HEK293T (cell line): ENCODE results near the gene ATP13A5.

ENCODE experiments used
- CTCF ChIA-PET: fragments of 350-600 bp; formaldehyde crosslinking; extraction: SDS; loops from one replicate; lab custom pipeline; 2021; ENCODE audit warnings: antibody characterized with exemption, inconsistent platforms; lab: Yijun Ruan, JAX
- POLR2A ChIA-PET: fragments of 350-600 bp; formaldehyde crosslinking; extraction: SDS; loops from one replicate; lab custom pipeline; 2020; ENCODE audit warnings: antibody characterized with exemption, inconsistent platforms; lab: Yijun Ruan, JAX
- DNase-seq: peaks from one replicate; pipeline ENCODE4 v3.0.0; 2012; ENCODE audit warnings: mixed read lengths; ENCODE audit errors: extremely low spot score
- ARNT ChIP-seq: fragments of 450-650 bp; IDR thresholded peaks from 2 replicates; pipeline ENCODE4 v1.6.1; 2017; ENCODE audit warnings: mild to moderate bottlenecking
- BHLHE40 ChIP-seq: fragments of 450-650 bp; IDR thresholded peaks from 2 replicates; pipeline ENCODE4 v1.6.1; 2016; ENCODE audit warnings: mild to moderate bottlenecking, moderate library complexity, borderline replicate concordance
- CTBP1 ChIP-seq: fragments of 450-650 bp; IDR thresholded peaks from 2 replicates; pipeline ENCODE4 v1.6.1; 2016; ENCODE audit warnings: borderline replicate concordance
- ELF4 ChIP-seq: fragments of 450-650 bp; IDR thresholded peaks from 2 replicates; pipeline ENCODE4 v1.6.1; 2017; ENCODE audit warnings: antibody characterized with exemption
- FOXA1 ChIP-seq: fragments of 450-650 bp; IDR thresholded peaks from 2 replicates; pipeline ENCODE4 v1.6.1; 2016; ENCODE audit warnings: mild to moderate bottlenecking
- FOXK2 ChIP-seq: fragments of 450-650 bp; IDR thresholded peaks from 2 replicates; pipeline ENCODE4 v1.6.1; 2016; ENCODE audit warnings: mild to moderate bottlenecking
- FOXM1 ChIP-seq: fragments of 450-650 bp; IDR thresholded peaks from 2 replicates; pipeline ENCODE4 v1.6.1; 2017; ENCODE audit warnings: mild to moderate bottlenecking, borderline replicate concordance
- HDGF ChIP-seq: fragments of 450-650 bp; IDR thresholded peaks from 2 replicates; pipeline ENCODE4 v1.6.1; 2017; ENCODE audit warnings: antibody characterized with exemption, borderline replicate concordance
- L3MBTL2 ChIP-seq: fragments of 450-650 bp; conservative IDR thresholded peaks from 2 replicates; pipeline ENCODE4 v1.6.1; 2016; ENCODE audit warnings: mild to moderate bottlenecking
- LEF1 ChIP-seq: fragments of 450-650 bp; IDR thresholded peaks from 2 replicates; pipeline ENCODE4 v1.6.1; 2017; ENCODE audit warnings: mild to moderate bottlenecking, borderline replicate concordance
- NFRKB ChIP-seq: fragments of 450-650 bp; IDR thresholded peaks from 2 replicates; pipeline ENCODE4 v1.6.1; 2016; ENCODE audit warnings: mild to moderate bottlenecking, moderate library complexity
- PKNOX1 ChIP-seq: fragments of 450-650 bp; IDR thresholded peaks from 2 replicates; pipeline ENCODE4 v1.6.1; 2016
- SP1 ChIP-seq: fragments of 450-650 bp; IDR thresholded peaks from 2 replicates; pipeline ENCODE4 v1.6.1; 2017
- SUZ12 ChIP-seq: fragments of 450-650 bp; IDR thresholded peaks from 2 replicates; pipeline ENCODE4 v1.6.1; 2016; ENCODE audit warnings: mild to moderate bottlenecking
- TARDBP ChIP-seq: fragments of 450-650 bp; IDR thresholded peaks from 2 replicates; pipeline ENCODE4 v1.6.1; 2016
- ZNF384 ChIP-seq: fragments of 450-650 bp; IDR thresholded peaks from 2 replicates; pipeline ENCODE4 v1.6.1; 2016

The ATP13A5 gene

GRCh38 chr3:193347521-193348501, 30.7 kb downstream of the ATP13A5 start:
- ChIA-PET POLR2A (no interaction called here), CTCF (no interaction called here)

GRCh38 chr3:193346259-193346658, 32.3 kb downstream of the ATP13A5 start:
- ChIA-PET CTCF (no interaction called here), POLR2A (no interaction called here)
- no peak for DNase-seq

More at GRCh38 chr3:193347521-193348501, 30.7 kb downstream of the ATP13A5 start:
- TF ChIP-seq NFRKB, result no peak
- TF ChIP-seq FOXA1, result no peak
- no peak for TF ChIP-seq BHLHE40
- no peak for TF ChIP-seq L3MBTL2
- TF ChIP-seq HDGF, result no peak
- no peak for TF ChIP-seq CTBP1
- TF ChIP-seq PKNOX1, result no peak
- TF ChIP-seq SUZ12, result no peak
- TF ChIP-seq ZNF384, result no peak
- TF ChIP-seq FOXM1, result no peak
- TF ChIP-seq ARNT, result no peak
- TF ChIP-seq LEF1, result no peak
- TF ChIP-seq ELF4, result no peak
- DNase-seq, result no peak

GRCh38 chr3:193345431-193345830, 33.1 kb downstream of the ATP13A5 start:
- ChIA-PET POLR2A (no interaction called here), CTCF (no interaction called here)
- TF ChIP-seq ARNT, result no peak
- DNase-seq, result no peak

More at GRCh38 chr3:193346259-193346658, 32.3 kb downstream of the ATP13A5 start:
- no peak for TF ChIP-seq ELF4
- TF ChIP-seq BHLHE40, result no peak

- POLR2A ChIA-PET, result no interaction called here
- CTCF ChIA-PET, result no interaction called here
- TF ChIP-seq FOXK2, result no peak
- no peak for TF ChIP-seq NFRKB
- DNase-seq, result no peak
These were observed 34.1 kb downstream of the ATP13A5 start for GRCh38 chr3:193344486-193344885.

- ChIA-PET POLR2A (no interaction called here), CTCF (no interaction called here)
- no peak for TF ChIP-seq TARDBP
- no peak for DNase-seq
These were observed 34.8 kb downstream of the ATP13A5 start for GRCh38 chr3:193343726-193344222.

GRCh38 chr3:193342551-193342950, 36.0 kb downstream of the ATP13A5 start:
- POLR2A ChIA-PET, result no interaction called here
- CTCF ChIA-PET, result no interaction called here
- DNase-seq, result no peak
- TF ChIP-seq ELF4 (no peak), ARNT (no peak), FOXK2 (no peak), TARDBP (no peak), NFRKB (no peak), BHLHE40 (no peak), LEF1 (no peak), FOXA1 (no peak)

GRCh38 chr3:193335031-193335430, 43.5 kb downstream of the ATP13A5 start:
- ChIA-PET CTCF (no interaction called here), POLR2A (no interaction called here)
- TF ChIP-seq LEF1, result no peak
- no peak for TF ChIP-seq SP1
- TF ChIP-seq FOXK2, result no peak
- TF ChIP-seq FOXA1, result no peak
- no peak for TF ChIP-seq ZNF384
- no peak for TF ChIP-seq ARNT
- no peak for TF ChIP-seq NFRKB
- no peak for TF ChIP-seq FOXM1
- no peak for TF ChIP-seq BHLHE40
- no peak for TF ChIP-seq TARDBP
- no peak for TF ChIP-seq HDGF
- no peak for TF ChIP-seq CTBP1
- no peak for TF ChIP-seq SUZ12
- TF ChIP-seq PKNOX1, result no peak
- no peak for TF ChIP-seq L3MBTL2
- TF ChIP-seq ELF4, result no peak
- no peak for DNase-seq

GRCh38 chr3:193333229-193333628, 45.3 kb downstream of the ATP13A5 start:
- CTCF ChIA-PET, result no interaction called here

More at GRCh38 chr3:193333229-193333628, 45.3 kb downstream of the ATP13A5 start:
- POLR2A ChIA-PET, result no interaction called here
- TF ChIP-seq FOXK2, result no peak
- no peak for DNase-seq
